Measurements from ENCODE around the gene CHRNA7.
"Not testable (repeated sequence)": the region's sequence is repeated elsewhere in the genome, so short reads cannot be mapped to it uniquely, and the experiment has no call there.

CHRNA7 gene

DNA sequence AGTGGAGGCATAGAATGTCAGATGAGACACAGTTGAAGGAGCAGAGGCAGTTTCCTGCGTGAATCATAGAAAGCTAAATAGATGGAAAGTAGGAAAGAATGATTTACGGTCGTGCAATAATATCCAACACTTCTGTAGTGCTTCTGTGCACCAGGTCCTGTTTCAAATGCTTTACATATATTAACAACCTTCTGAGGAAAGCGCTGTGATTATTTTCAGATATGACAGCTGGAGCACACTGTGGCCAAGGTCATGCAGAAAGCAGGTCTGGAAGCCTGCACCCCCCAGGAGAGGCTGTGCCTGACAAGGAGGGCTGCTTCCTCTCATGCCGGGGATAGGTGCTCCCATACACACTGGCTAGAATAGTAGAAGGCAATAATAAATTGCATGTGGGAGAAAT lies 104.5 kb downstream of the CHRNA7 start:
- TF ChIP-seq, protein P1, sequence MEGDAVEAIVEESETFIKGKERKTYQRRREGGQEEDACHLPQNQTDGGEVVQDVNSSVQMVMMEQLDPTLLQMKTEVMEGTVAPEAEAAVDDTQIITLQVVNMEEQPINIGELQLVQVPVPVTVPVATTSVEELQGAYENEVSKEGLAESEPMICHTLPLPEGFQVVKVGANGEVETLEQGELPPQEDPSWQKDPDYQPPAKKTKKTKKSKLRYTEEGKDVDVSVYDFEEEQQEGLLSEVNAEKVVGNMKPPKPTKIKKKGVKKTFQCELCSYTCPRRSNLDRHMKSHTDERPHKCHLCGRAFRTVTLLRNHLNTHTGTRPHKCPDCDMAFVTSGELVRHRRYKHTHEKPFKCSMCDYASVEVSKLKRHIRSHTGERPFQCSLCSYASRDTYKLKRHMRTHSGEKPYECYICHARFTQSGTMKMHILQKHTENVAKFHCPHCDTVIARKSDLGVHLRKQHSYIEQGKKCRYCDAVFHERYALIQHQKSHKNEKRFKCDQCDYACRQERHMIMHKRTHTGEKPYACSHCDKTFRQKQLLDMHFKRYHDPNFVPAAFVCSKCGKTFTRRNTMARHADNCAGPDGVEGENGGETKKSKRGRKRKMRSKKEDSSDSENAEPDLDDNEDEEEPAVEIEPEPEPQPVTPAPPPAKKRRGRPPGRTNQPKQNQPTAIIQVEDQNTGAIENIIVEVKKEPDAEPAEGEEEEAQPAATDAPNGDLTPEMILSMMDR (IDR thresholded peaks at IDR 0.05; ENCODE audit: extremely low read depth, insufficient read depth, missing control alignments) = no peak
- DNase-seq (ENCODE audit: low spot score) = no peak
- in situ Hi-C loops (cut with MboI; ENCODE audit: low pct_unique_long_range_greater_than_20kb, low sequenced_read_pairs, unreplicated experiment) = no loop called here

- DNase-seq (ENCODE audit: low spot score) = no peak
- in situ Hi-C loops (cut with MboI; ENCODE audit: low pct_unique_long_range_greater_than_20kb, low sequenced_read_pairs, unreplicated experiment) = no loop called here
- TF ChIP-seq, protein P1 (IDR thresholded peaks at IDR 0.05; ENCODE audit: extremely low read depth, insufficient read depth, missing control alignments) = no peak
These were observed 105.0 kb downstream of the CHRNA7 start for GRCh38 chr15:32135335-32135734.

DNA sequence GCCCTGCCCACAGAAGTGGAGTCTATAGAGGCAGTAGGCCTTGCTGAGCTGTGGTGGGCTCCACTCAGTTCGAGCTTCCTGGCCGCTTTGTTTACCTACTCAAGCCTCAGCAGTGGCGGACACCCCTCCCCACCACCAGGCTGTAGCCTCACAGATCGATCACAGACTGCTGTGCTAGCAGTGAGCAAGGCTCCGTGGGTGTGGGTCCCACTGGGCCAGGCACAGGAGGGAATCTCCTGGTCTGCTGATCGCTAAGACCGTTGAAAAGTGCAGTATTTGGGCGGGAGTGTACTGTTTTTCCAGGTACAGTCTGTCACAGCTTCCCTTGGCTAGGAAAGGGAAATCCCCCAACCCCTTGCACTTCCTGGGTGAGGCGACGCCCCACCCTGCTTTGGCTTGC lies 115.2 kb downstream of the CHRNA7 start:
- in situ Hi-C loops (cut with MboI; ENCODE audit: low pct_unique_long_range_greater_than_20kb, low sequenced_read_pairs, unreplicated experiment); DNase-seq (ENCODE audit: low spot score): not testable (repeated sequence)

GRCh38 chr15:32148833-32149555 lies 118.7 kb downstream of the CHRNA7 start:
- in situ Hi-C loops (cut with MboI; ENCODE audit: low pct_unique_long_range_greater_than_20kb, low sequenced_read_pairs, unreplicated experiment) = no loop called here
- TF ChIP-seq, protein P1 (IDR thresholded peaks at IDR 0.05; ENCODE audit: extremely low read depth, insufficient read depth, missing control alignments) = no peak
- no peak for DNase-seq (ENCODE audit: low spot score)

- in situ Hi-C loops (cut with MboI; ENCODE audit: low pct_unique_long_range_greater_than_20kb, low sequenced_read_pairs, unreplicated experiment) = no loop called here
- TF ChIP-seq, protein P1 (IDR thresholded peaks at IDR 0.05; ENCODE audit: extremely low read depth, insufficient read depth, missing control alignments) = no peak
- no peak for DNase-seq (ENCODE audit: low spot score)
These were observed 122.3 kb downstream of the CHRNA7 start for GRCh38 chr15:32152574-32152973.

DNA sequence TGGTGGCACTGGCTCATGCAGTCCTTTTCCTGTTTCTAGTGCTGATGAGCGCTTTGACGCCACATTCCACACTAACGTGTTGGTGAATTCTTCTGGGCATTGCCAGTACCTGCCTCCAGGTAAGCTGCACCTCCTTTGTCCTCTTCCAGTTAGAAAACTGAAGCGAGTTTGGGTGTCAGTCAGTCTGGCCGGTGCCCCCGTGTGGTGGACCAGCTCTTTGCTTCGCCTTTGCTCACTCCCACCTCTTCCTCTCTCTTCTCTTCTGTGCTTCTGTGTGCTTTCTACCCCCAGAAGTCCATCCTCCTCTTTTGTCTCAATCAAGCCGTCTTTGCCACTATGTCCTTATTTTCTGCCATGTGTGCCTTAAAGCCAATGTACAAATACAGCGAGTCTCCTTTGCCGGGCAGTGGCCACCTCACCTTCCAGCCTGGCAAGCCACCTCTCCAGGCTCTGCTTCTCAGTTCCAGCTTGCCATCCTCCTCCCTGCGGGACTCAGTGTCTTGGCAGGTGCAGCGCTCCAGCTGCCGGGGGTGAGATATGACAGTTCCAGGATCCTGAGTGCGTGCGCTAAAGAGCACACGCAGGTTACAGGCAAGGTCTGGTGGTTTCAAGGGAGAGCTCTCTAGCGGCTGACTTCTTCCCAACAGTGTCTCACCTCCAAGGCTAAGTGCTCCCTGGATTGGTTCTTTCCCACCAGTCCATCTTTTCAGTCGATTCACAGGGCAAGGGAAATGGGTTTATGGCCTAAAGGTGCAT lies 123.7 kb downstream of the CHRNA7 start:
- DNase-seq (ENCODE audit: low spot score); in situ Hi-C loops (cut with MboI; ENCODE audit: low pct_unique_long_range_greater_than_20kb, low sequenced_read_pairs, unreplicated experiment): not testable (repeated sequence)

DNA sequence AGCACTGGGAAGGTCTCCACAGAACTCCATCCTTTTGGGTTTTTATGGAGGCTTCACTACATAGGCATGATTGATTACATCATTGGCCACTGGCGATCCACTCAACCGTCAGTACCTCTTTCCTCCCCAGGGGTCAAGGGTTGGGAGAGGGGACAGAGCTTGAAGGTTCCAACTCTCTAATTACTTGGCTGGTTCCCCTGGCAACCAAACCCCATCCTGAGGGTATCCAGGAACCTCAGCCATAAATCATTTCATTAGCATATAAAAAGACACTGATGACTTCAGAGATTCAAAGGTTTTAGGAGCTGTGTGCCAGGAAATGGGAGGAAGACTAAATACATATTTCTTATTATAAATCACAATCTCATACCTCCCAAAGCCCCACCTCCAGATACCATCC lies 131.8 kb downstream of the CHRNA7 start:
- in situ Hi-C loops (cut with MboI; ENCODE audit: low pct_unique_long_range_greater_than_20kb, low sequenced_read_pairs, unreplicated experiment); DNase-seq (ENCODE audit: low spot score): not testable (repeated sequence)

DNA sequence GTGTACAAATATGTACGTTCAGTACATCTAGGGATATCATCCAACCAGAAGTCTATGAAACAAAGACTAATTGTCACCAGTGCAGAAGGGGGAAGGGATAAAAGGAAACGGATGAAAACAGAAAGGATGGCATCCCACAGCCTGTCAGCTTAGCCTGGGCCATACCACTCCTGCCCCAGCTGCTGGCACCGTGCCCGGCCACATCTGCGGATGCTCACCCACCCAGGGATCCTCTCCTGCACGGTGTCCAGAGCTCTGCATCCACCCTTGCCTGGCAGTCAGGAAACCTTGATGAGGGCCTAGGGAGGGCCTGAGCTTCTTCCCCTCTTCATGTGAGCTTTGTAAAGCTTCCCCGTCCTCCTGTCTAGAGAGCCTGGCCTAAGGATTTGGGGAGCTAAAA lies 133.8 kb downstream of the CHRNA7 start:
- DNase-seq (ENCODE audit: low spot score); in situ Hi-C loops (cut with MboI; ENCODE audit: low pct_unique_long_range_greater_than_20kb, low sequenced_read_pairs, unreplicated experiment): not testable (repeated sequence)

- in situ Hi-C loops (cut with MboI; ENCODE audit: low pct_unique_long_range_greater_than_20kb, low sequenced_read_pairs, unreplicated experiment); DNase-seq (ENCODE audit: low spot score): not testable (repeated sequence)
These were observed 134.4 kb downstream of the CHRNA7 start for GRCh38 chr15:32164747-32165146.

DNA sequence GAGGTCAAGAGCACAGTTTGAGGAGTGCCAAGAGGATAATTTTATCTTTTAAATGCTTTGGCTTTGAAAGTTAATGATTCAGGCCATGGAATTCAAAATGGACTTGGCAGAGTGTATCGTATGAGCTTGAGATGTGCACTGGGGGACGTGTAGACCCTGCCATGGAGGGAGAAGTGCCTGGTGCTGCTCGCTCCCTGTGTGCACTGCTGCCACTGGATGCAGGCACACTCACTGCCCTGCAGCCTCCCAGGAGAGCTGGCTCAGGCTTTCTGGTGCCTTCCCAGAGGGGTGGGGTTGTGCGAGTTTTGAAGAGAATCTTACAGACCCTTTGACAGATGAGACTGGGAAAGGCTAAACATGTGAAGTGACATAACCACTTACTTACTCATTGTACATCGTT lies 135.5 kb downstream of the CHRNA7 start:
- DNase-seq (ENCODE audit: low spot score) = not testable (repeated sequence)

DNA sequence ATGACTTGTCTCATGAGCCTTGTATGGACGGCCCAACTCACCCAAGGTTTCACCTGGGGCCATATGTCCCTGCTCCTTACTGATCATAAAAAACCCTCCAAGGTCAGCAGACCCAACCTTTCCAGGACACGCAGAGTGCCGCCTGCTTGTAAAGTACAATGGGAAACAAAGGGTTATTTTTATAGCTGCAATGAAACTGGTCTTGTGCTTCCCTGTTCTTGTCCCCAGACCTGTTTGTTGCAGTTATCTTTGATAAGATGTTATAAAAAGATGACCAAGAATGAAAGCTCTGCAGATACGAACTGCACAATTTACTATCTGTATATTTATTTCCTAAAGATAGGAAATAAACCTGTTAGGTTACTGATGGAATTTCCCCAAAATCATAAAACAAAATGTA lies 136.0 kb downstream of the CHRNA7 start:
- in situ Hi-C loops (cut with MboI; ENCODE audit: low pct_unique_long_range_greater_than_20kb, low sequenced_read_pairs, unreplicated experiment); DNase-seq (ENCODE audit: low spot score): not testable (repeated sequence)

More for the DNA sequence above, 135.5 kb downstream of the CHRNA7 start:
- in situ Hi-C loops (cut with MboI; ENCODE audit: low pct_unique_long_range_greater_than_20kb, low sequenced_read_pairs, unreplicated experiment) = not testable (repeated sequence)

DNA sequence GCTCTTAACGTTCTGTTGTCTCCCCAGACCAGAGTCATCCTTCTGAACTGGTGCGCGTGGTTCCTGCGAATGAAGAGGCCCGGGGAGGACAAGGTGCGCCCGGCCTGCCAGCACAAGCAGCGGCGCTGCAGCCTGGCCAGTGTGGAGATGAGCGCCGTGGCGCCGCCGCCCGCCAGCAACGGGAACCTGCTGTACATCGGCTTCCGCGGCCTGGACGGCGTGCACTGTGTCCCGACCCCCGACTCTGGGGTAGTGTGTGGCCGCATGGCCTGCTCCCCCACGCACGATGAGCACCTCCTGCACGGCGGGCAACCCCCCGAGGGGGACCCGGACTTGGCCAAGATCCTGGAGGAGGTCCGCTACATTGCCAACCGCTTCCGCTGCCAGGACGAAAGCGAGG lies 137.6 kb downstream of the CHRNA7 start:
- in situ Hi-C loops (cut with MboI; ENCODE audit: low pct_unique_long_range_greater_than_20kb, low sequenced_read_pairs, unreplicated experiment); DNase-seq (ENCODE audit: low spot score): not testable (repeated sequence)

GRCh38 chr15:32180579-32180978 lies 150.3 kb downstream of the CHRNA7 start:
- in situ Hi-C loops (cut with MboI; ENCODE audit: low pct_unique_long_range_greater_than_20kb, low sequenced_read_pairs, unreplicated experiment); DNase-seq (ENCODE audit: low spot score): not testable (repeated sequence)
